Parathyroid adenoma (tissue), 2 donors: ENCODE measurements around the gene NOC4L.

Experiments
- H2AFZ ChIP-seq: fragments of 300-600 bp; sonication (generic); one replicate; pipeline ENCODE4 v1.7.0; 2017; ENCODE audit warnings: antibody characterized with exemption, mild to moderate bottlenecking
- H3K27ac ChIP-seq: fragments of 300-600 bp; sonication (generic); one replicate; pipeline ENCODE4 v1.7.0; 2017
- H3K27me3 ChIP-seq: fragments of 300-600 bp; sonication (generic); one replicate; pipeline ENCODE4 v1.7.0; 2017; ENCODE audit warnings: low read length; ENCODE audit not compliant: control insufficient read depth, insufficient read depth
- H3K36me3 ChIP-seq: fragments of 300-600 bp; sonication (generic); one replicate; pipeline ENCODE4 v1.7.0; 2017; ENCODE audit warnings: low read length; ENCODE audit not compliant: control insufficient read depth, insufficient read depth
- H3K4me1 ChIP-seq: fragments of 300-600 bp; sonication (generic); one replicate; pipeline ENCODE4 v1.7.0; 2017; ENCODE audit warnings: control low read depth
- H3K4me2 ChIP-seq: fragments of 300-600 bp; sonication (generic); one replicate; pipeline ENCODE4 v1.7.0; 2017; ENCODE audit warnings: low read length
- H3K4me3 ChIP-seq: fragments of 300-600 bp; sonication (generic); one replicate; pipeline ENCODE4 v1.7.0; 2017; ENCODE audit warnings: low read depth, low read length
- H3K79me2 ChIP-seq: fragments of 300-600 bp; sonication (generic); one replicate; pipeline ENCODE4 v1.7.0; 2017; ENCODE audit warnings: control low read depth
- H3K9ac ChIP-seq: fragments of 300-600 bp; sonication (generic); one replicate; pipeline ENCODE4 v1.7.0; 2017; ENCODE audit warnings: mild to moderate bottlenecking
- H3K9me3 ChIP-seq: fragments of 300-600 bp; sonication (generic); one replicate; pipeline ENCODE4 v1.7.0; 2017; ENCODE audit warnings: low read length; ENCODE audit not compliant: control insufficient read depth
- TF ChIP-seq, protein P1 (sequence below): fragments of 300-600 bp; sonication (generic); IDR thresholded peaks from one replicate; pipeline ENCODE4 v1.7.0; 2017; ENCODE audit warnings: antibody characterized with exemption, mild to moderate bottlenecking
- donor health status: primary hyperparathyroidism.

Gene NOC4L

DNA sequence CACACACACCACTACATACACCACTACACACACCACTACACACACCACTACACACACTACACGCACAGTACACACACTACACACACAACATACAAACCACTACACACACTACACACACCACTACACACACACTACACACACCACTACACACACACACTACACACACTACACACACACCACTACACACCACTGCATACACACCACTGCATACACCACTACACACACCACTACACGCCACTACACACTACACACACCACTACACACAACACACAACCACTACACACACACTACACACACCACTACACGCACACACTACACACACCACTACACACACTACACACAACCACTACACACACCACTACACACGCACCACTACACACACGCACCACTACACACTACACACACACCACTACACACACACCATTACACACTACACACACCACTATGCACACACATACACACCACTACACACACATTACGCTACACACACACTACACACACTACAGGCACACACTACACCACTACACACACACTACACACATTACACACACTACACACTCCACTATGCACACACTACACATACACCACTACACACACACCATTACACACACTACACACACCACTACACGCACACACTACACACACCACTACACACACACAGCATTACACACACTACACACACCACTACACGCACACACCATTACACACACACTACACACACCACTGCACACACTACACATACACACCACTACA lies 12.5 kb downstream of the NOC4L start:
- Histone ChIP-seq H3K4me1 (no peaks in the 10 kb centered on the region), H3K9ac (no peak overlapping the region), H3K9me3 (no peaks in the 10 kb centered on the region), H3K27me3 (no peaks in the 10 kb centered on the region), H2AFZ (no peak overlapping the region), H3K36me3 (no peaks in the 10 kb centered on the region), H3K4me3 (no peak overlapping the region), H3K79me2 (no peaks in the 10 kb centered on the region), H3K4me2 (no peak overlapping the region), H3K27ac (no peak overlapping the region)
- TF ChIP-seq, protein P1, sequence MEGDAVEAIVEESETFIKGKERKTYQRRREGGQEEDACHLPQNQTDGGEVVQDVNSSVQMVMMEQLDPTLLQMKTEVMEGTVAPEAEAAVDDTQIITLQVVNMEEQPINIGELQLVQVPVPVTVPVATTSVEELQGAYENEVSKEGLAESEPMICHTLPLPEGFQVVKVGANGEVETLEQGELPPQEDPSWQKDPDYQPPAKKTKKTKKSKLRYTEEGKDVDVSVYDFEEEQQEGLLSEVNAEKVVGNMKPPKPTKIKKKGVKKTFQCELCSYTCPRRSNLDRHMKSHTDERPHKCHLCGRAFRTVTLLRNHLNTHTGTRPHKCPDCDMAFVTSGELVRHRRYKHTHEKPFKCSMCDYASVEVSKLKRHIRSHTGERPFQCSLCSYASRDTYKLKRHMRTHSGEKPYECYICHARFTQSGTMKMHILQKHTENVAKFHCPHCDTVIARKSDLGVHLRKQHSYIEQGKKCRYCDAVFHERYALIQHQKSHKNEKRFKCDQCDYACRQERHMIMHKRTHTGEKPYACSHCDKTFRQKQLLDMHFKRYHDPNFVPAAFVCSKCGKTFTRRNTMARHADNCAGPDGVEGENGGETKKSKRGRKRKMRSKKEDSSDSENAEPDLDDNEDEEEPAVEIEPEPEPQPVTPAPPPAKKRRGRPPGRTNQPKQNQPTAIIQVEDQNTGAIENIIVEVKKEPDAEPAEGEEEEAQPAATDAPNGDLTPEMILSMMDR: no peak

GRCh38 chr12:132157733-132158409 lies 13.6 kb downstream of the NOC4L start:
- H3K4me2 ChIP-seq: no peak overlapping the region
- no peak overlapping the region for H3K9ac ChIP-seq
- no peak overlapping the region for H3K27ac ChIP-seq
- H3K79me2 ChIP-seq: no peaks in the 10 kb centered on the region
- no peaks in the 10 kb centered on the region for H3K36me3 ChIP-seq
- H3K9me3 ChIP-seq: no peaks in the 10 kb centered on the region
- H3K4me3 ChIP-seq: no peak overlapping the region
- no peaks in the 10 kb centered on the region for H3K4me1 ChIP-seq
- no peak overlapping the region for H2AFZ ChIP-seq
- no peaks in the 10 kb centered on the region for H3K27me3 ChIP-seq
- TF ChIP-seq, protein P1: no peak

- H3K27ac ChIP-seq: no peak overlapping the region
- no peaks in the 10 kb centered on the region for H3K79me2 ChIP-seq
- H3K27me3 ChIP-seq: no peaks in the 10 kb centered on the region
- H2AFZ ChIP-seq: no peak overlapping the region
- no peaks in the 10 kb centered on the region for H3K36me3 ChIP-seq
- H3K4me2 ChIP-seq: no peak overlapping the region
- H3K9ac ChIP-seq: no peak overlapping the region
- TF ChIP-seq, protein P1: no peak
- no peaks in the 10 kb centered on the region for H3K4me1 ChIP-seq
- H3K9me3 ChIP-seq: no peaks in the 10 kb centered on the region
- no peak overlapping the region for H3K4me3 ChIP-seq
Observed at GRCh38 chr12:132158677-132159554, 14.7 kb downstream of the NOC4L start.

DNA sequence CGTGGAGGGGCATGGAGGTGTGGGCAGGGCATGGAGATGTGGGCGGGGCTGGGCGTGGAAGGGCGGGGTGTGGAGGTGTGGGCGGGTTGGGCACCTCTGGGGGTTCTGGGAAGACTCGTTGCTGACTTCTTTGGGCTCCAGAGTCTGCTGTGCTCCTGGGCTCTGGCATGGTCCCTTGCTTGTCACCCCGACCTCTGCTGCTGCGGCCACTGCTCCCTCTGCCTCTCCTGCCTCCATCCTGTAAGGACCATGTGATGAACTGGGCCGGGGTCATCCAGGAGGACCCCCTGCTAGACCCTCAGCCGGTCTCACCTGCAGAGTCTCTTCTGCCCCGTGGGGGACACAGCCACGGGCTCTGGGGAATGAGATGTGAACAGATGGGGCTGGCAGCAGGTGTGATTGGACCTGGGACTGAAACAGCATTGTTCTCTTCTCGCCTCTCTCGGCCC lies 15.3 kb downstream of the NOC4L start:
- TF ChIP-seq, protein P1: no peak
- H3K79me2 ChIP-seq: no peaks in the 10 kb centered on the region

More for the DNA sequence above, 15.3 kb downstream of the NOC4L start:
- Histone ChIP-seq H3K4me2 (no peak overlapping the region), H3K9ac (no peak overlapping the region), H3K9me3 (no peaks in the 10 kb centered on the region), H3K27me3 (no peaks in the 10 kb centered on the region), H3K4me1 (no peaks in the 10 kb centered on the region), H2AFZ (no peak overlapping the region), H3K27ac (no peak overlapping the region), H3K4me3 (no peak overlapping the region), H3K36me3 (no peaks in the 10 kb centered on the region)
